Activated CD4-positive, alpha-beta T cell treated with anti-CD3 and anti-CD28 coated beads, Interleukin-2, amount 10 ng/mL, durations not matched to agents 24 days and 14 days (primary cell): Measurements from ENCODE around the gene CNNM1. TPM values are rescaled to one million over a fixed set of nuclear protein-coding genes. Genes with fewer than 3 reads are reported as not detected.

Experiments used
- DNase-seq: peaks from one replicate; pipeline ENCODE4 v3.0.0; 2022
- H3K27ac Mint-ChIP-seq: one replicate; pipeline ENCODE4 v1.8.0; 2022; ENCODE audit warnings: mild to moderate bottlenecking, mixed read lengths
- H3K27me3 Mint-ChIP-seq: one replicate; pipeline ENCODE4 v1.8.0; 2022; ENCODE audit warnings: mixed read lengths
- H3K36me3 Mint-ChIP-seq: one replicate; pipeline ENCODE4 v1.8.0; 2022; ENCODE audit warnings: low read depth, mild to moderate bottlenecking, mixed read lengths
- H3K4me1 Mint-ChIP-seq: one replicate; pipeline ENCODE4 v1.8.0; 2021; ENCODE audit warnings: mixed read lengths
- H3K4me3 Mint-ChIP-seq: one replicate; pipeline ENCODE4 v1.8.0; 2022; ENCODE audit warnings: mild to moderate bottlenecking, moderate library complexity, mixed read lengths
- H3K9me3 Mint-ChIP-seq: one replicate; pipeline ENCODE4 v1.8.0; 2021; ENCODE audit warnings: mixed read lengths
- intact Hi-C: fragments of 100-400 bp; cut with micrococcal nuclease; formaldehyde crosslinking; loops from one replicate; pipeline ENCODE4 v1.15.1; 2023
- total RNA-seq: library from RNA; stranded (reverse); gene quantifications from 2 replicates; pipeline ENCODE4 v1.2.3, GENCODE V29; 2022

The CNNM1 gene
- total RNA-seq, 1 donor from 2014 or later: 0.44 TPM

DNA sequence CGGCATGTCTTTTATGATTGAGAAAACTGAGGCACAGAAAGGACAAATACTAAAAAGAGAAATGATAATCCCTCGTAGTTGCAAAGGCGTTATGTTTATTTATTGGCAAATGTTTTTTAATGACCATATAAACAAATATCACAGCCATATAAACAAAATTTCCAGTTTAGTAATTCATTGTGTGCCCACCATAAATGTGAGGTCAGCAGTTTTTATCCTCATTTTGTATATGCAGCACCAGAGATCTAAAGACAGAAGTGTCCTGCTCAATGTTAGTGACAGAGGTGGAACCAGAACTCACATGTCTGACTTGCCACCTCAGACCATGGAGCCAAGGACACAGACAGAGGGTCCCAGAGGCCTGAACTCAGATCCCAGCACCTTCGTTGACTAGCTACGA, 14.1 kb downstream of the CNNM1 start:
- Mint-ChIP-seq H3K4me3 (no peak overlapping the region), H3K27ac (no peak overlapping the region), H3K9me3 (no peaks in the 10 kb centered on the region), H3K27me3 (no peaks in the 10 kb centered on the region), H3K4me1 (no peaks in the 10 kb centered on the region), H3K36me3 (no peaks in the 10 kb centered on the region)
- DNase-seq: no peak
- intact Hi-C loops: no loop called here

DNA sequence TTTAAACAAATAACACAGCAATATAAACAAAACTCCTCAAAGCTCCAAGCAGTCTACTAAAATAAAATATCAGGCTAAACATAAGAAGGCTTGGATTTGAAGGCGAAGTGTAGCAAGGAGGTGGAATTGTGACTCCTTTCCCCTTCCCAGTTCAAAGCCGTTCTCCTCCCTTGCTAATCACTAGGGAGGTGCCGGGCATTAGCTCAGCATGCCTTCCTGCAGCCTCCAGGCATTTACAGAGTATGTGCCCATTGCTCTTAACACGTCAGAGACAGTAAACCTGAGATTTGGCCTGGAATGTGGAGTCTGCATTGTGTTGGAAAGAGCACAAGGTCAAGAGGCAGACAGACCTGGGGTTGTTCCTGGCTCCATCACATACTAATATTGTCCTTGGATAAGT, 15.6 kb downstream of the CNNM1 start:
- Mint-ChIP-seq H3K4me3 (no peak overlapping the region), H3K27ac (no peak overlapping the region), H3K9me3 (no peaks in the 10 kb centered on the region), H3K27me3 (no peaks in the 10 kb centered on the region), H3K36me3 (no peaks in the 10 kb centered on the region), H3K4me1 (no peaks in the 10 kb centered on the region)
- DNase-seq: no peak
- intact Hi-C loops: no loop called here

GRCh38 chr10:99345350-99345749, 16.2 kb downstream of the CNNM1 start:
- intact Hi-C loops: no loop called here
- no peaks in the 10 kb centered on the region for H3K36me3 Mint-ChIP-seq
- H3K4me1 Mint-ChIP-seq: no peaks in the 10 kb centered on the region
- no peak overlapping the region for H3K4me3 Mint-ChIP-seq
- no peaks in the 10 kb centered on the region for H3K27me3 Mint-ChIP-seq
- H3K27ac Mint-ChIP-seq: no peak overlapping the region
- no peak for DNase-seq
- no peaks in the 10 kb centered on the region for H3K9me3 Mint-ChIP-seq

DNA sequence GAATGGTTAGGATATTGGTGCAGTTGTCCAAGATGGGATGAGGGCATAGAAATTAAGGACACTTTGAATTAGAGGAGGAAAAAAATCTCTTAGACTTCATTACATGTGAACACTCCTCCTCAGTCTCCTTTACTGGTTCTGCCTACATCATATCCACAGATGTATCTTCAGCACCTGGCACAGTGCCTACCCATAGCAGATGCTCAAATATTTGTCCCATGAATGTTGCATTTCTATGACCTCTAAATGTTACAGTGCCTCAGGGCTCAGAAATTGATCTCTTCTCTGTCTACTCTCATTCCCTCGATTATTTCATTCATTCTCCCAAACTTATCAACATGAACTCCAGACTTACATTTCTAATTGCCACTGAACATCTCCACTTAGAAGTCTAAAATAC, 17.1 kb downstream of the CNNM1 start:
- H3K27ac Mint-ChIP-seq: no peak overlapping the region
- intact Hi-C loops: no loop called here
- no peak overlapping the region for H3K4me3 Mint-ChIP-seq
- no peak for DNase-seq
- no peaks in the 10 kb centered on the region for H3K27me3 Mint-ChIP-seq
- H3K36me3 Mint-ChIP-seq: no peaks in the 10 kb centered on the region
- H3K9me3 Mint-ChIP-seq: no peaks in the 10 kb centered on the region
- no peaks in the 10 kb centered on the region for H3K4me1 Mint-ChIP-seq

GRCh38 chr10:99347672-99348071, 18.5 kb downstream of the CNNM1 start:
- H3K4me3 Mint-ChIP-seq: no peak overlapping the region
- peaks cover 2% of the 10 kb centered on the region for H3K27me3 Mint-ChIP-seq
- no peaks in the 10 kb centered on the region for H3K36me3 Mint-ChIP-seq
- DNase-seq: no peak
- no peak overlapping the region for H3K27ac Mint-ChIP-seq
- no peaks in the 10 kb centered on the region for H3K4me1 Mint-ChIP-seq
- H3K9me3 Mint-ChIP-seq: no peaks in the 10 kb centered on the region
- intact Hi-C loops: no loop called here

- DNase-seq: no peak
- Mint-ChIP-seq H3K36me3 (no peaks in the 10 kb centered on the region), H3K4me3 (no peak overlapping the region), H3K4me1 (no peaks in the 10 kb centered on the region), H3K9me3 (no peaks in the 10 kb centered on the region), H3K27ac (no peak overlapping the region), H3K27me3 (peaks cover 14% of the 10 kb centered on the region)
- intact Hi-C loops: no loop called here
Observed at GRCh38 chr10:99353182-99353581, 24.0 kb downstream of the CNNM1 start.

DNA sequence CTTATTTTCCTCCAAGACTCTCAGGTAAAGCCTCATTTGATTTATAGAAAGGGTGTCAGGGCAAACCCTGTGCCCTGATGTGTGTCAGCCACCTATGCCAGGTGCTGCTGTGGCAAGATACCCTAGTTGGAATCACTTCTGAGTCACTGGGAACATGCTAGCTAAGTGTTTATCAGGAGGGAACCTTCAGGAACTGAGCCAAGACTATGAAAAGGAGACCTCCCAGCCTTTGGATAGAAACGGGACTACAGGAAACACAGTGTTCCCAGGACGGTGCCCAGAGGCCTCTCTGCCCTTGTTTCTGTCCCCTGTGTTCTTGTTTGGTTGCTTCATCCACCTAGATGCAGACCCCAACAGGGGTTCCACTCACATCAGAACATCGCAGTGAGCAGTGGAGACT, 28.5 kb downstream of the CNNM1 start:
- no peak overlapping the region for H3K4me3 Mint-ChIP-seq
- no peaks in the 10 kb centered on the region for H3K36me3 Mint-ChIP-seq
- peaks cover 16% of the 10 kb centered on the region for H3K27me3 Mint-ChIP-seq
- no peaks in the 10 kb centered on the region for H3K4me1 Mint-ChIP-seq
- intact Hi-C loops: no loop called here
- DNase-seq: no peak
- H3K9me3 Mint-ChIP-seq: no peaks in the 10 kb centered on the region
- H3K27ac Mint-ChIP-seq: no peak overlapping the region

- Mint-ChIP-seq H3K27ac (no peak overlapping the region), H3K4me1 (no peaks in the 10 kb centered on the region), H3K36me3 (no peaks in the 10 kb centered on the region), H3K27me3 (peaks cover 17% of the 10 kb centered on the region), H3K4me3 (no peak overlapping the region), H3K9me3 (no peaks in the 10 kb centered on the region)
- DNase-seq: no peak
- intact Hi-C loops: no loop called here
Observed at GRCh38 chr10:99358101-99358500, 28.9 kb downstream of the CNNM1 start.

GRCh38 chr10:99360934-99361333, 31.8 kb downstream of the CNNM1 start:
- DNase-seq: no peak
- H3K4me1 Mint-ChIP-seq: no peaks in the 10 kb centered on the region
- H3K4me3 Mint-ChIP-seq: no peak overlapping the region
- intact Hi-C loops: no loop called here
- H3K27me3 Mint-ChIP-seq: peaks cover 16% of the 10 kb centered on the region
- H3K9me3 Mint-ChIP-seq: no peaks in the 10 kb centered on the region
- no peaks in the 10 kb centered on the region for H3K36me3 Mint-ChIP-seq
- no peak overlapping the region for H3K27ac Mint-ChIP-seq

DNA sequence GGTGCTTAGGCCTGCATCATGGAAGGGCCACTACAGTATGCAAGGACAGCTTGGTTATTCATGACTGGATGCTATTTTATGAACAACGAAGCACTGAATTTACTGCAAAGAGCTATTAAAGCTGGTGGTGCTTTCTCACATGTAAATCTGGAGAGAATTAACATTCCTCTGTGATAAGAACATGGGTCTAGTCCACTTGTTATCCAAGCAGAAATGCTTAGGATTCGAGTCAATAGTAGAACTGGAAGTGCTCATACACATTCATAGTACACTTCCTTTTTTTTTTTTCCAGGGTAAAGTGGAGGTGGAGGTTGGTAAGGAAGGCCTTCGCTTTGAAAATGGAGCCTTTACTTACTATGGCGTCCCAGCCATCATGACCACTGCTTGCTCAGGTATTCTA, 35.0 kb downstream of the CNNM1 start:
- Mint-ChIP-seq H3K27me3 (peaks cover 32% of the 10 kb centered on the region), H3K9me3 (no peaks in the 10 kb centered on the region), H3K4me3 (no peak overlapping the region), H3K27ac (no peak overlapping the region), H3K36me3 (no peaks in the 10 kb centered on the region), H3K4me1 (no peaks in the 10 kb centered on the region)
- intact Hi-C loops: no loop called here
- no peak for DNase-seq

DNA sequence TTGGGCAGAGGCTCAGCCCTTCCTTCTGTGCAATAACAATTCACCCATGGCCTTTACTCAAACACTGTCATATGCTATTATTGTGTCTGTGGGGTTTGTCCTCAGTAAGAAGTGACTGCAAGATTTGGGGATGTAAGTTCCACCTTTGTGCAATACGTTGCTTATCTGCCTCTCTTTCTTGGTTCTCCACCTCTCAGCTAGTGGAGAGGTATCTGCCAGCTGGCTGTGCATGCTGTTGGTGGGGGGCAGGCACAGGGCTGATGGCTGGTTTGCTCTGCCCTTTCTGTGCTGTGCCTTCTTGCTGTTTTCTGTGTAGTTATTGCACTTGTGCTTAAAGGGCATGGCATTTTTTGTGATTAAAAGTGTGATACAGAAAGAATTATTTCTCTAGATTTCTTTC, 36.2 kb downstream of the CNNM1 start:
- Mint-ChIP-seq H3K9me3 (no peaks in the 10 kb centered on the region), H3K4me1 (no peaks in the 10 kb centered on the region), H3K36me3 (no peaks in the 10 kb centered on the region), H3K4me3 (no peak overlapping the region), H3K27ac (no peak overlapping the region), H3K27me3 (peaks cover 42% of the 10 kb centered on the region)
- no peak for DNase-seq
- intact Hi-C loops: no loop called here

DNA sequence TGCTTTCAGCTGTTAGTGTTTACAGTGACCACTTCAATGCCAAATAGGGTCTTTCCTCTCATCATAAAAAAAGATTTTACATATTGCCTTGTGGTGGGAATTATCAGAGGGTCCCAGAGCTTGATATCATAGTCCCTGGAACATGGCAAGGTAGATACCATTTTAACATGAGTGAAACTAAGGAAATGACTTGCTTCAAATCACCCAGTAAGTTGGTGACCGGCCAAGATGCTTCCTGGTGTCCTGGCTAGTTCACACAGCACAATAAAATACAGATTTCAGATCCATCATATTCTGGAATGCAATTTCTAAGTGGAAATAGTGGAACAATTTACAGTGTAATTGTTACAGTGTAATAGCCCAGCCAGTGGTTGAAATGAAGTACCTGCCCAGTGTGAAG, 36.6 kb downstream of the CNNM1 start:
- intact Hi-C loops: no loop called here
- Mint-ChIP-seq H3K36me3 (no peaks in the 10 kb centered on the region), H3K9me3 (no peaks in the 10 kb centered on the region), H3K27ac (no peak overlapping the region), H3K4me1 (no peaks in the 10 kb centered on the region), H3K4me3 (no peak overlapping the region), H3K27me3 (peaks cover 42% of the 10 kb centered on the region)
- no peak for DNase-seq

DNA sequence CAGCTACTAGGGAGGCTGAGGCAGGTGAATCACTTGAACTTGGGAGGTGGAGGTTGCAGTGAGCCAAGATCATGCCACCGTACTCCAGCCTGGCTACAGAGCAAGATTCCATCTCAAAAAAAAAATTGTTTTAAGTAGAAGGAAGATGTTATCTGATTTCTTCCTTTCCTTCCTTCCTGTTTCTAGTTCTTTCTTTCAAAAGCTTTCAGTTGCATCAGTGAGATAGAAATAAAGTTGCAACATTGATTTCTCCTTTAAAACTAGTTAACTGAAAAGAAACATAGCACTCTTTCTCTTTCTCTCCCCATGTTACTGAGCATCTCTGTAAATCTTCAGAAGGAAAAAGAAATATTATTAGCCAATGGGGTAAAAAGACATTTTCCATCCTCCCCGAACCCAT, 37.5 kb downstream of the CNNM1 start:
- Mint-ChIP-seq H3K27me3 (peaks cover 45% of the 10 kb centered on the region), H3K4me1 (peaks cover 2% of the 10 kb centered on the region), H3K4me3 (no peak overlapping the region), H3K9me3 (no peaks in the 10 kb centered on the region), H3K27ac (no peak overlapping the region), H3K36me3 (no peaks in the 10 kb centered on the region)
- DNase-seq: no peak
- intact Hi-C loops: no loop called here

GRCh38 chr10:99368646-99369045, 39.5 kb downstream of the CNNM1 start:
- no peak for DNase-seq
- Mint-ChIP-seq H3K4me1 (peaks cover 2% of the 10 kb centered on the region), H3K27ac (no peak overlapping the region), H3K4me3 (no peak overlapping the region), H3K27me3 (peaks cover 59% of the 10 kb centered on the region), H3K9me3 (no peaks in the 10 kb centered on the region), H3K36me3 (no peaks in the 10 kb centered on the region)
- intact Hi-C loops: no loop called here

DNA sequence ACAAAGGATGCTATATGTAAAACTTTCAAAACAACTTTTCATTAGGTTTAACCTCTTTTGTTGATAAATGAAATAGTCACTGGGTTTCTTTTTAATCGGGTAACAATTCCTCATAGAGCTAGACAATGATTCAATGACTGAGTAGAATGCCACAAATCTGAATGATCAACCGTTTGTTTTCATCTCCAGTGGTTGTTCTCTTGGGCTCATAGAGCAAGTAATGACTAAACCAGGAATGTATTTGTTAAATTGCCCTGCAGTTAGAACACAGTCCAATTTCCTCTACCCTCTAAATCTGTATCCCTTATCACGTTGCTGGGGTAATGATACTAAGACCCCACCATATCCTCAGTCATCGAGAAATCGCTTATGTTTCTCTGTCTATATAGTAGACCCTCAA, 40.0 kb downstream of the CNNM1 start:
- no peak for DNase-seq
- Mint-ChIP-seq H3K27ac (no peak overlapping the region), H3K4me1 (peaks cover 2% of the 10 kb centered on the region), H3K27me3 (peaks cover 64% of the 10 kb centered on the region), H3K9me3 (no peaks in the 10 kb centered on the region), H3K36me3 (no peaks in the 10 kb centered on the region), H3K4me3 (no peak overlapping the region)
- intact Hi-C loops: no loop called here
